HEK293 (cell line): ENCODE results near the gene SPATA25.

Source experiments
- CTCF ChIA-PET: fragments of 350-600 bp; formaldehyde crosslinking; extraction: SDS; loops from one replicate; lab custom pipeline; 2021; ENCODE audit warnings: antibody characterized with exemption; lab: Yijun Ruan, JAX
- POLR2A ChIA-PET: fragments of 300-600 bp; formaldehyde crosslinking; extraction: SDS; loops from one replicate; lab custom pipeline; 2020; ENCODE audit warnings: antibody characterized with exemption, inconsistent platforms; lab: Yijun Ruan, JAX
- H3K27ac ChIP-seq: fragments of 200-500 bp; sonication (Bioruptor generic); 2 replicates; pipeline ENCODE4 v1.5.1; 2014; ENCODE audit warnings: low read depth, low read length, control low read depth, inconsistent platforms; ENCODE audit errors: extremely low read depth
- H3K36me3 ChIP-seq, 2 experiments: fragments of 200-500 bp in 1 of 2; sonication (Bioruptor generic) in 1 of 2; 1 replicate in 1 of 2; 2 replicates in 1 of 2; pipeline ENCODE4 v1.5.1; 2014 to 2017; ENCODE audit warnings: inconsistent platforms in 2 of 2, low read length in 2 of 2; ENCODE audit not compliant: control insufficient read depth in 2 of 2, insufficient read depth in 1 of 2
- H3K4me1 ChIP-seq: fragments of 200-500 bp; sonication (Bioruptor generic); 2 replicates; pipeline ENCODE4 v1.5.1; 2014; ENCODE audit warnings: mild to moderate bottlenecking, low read length, inconsistent platforms; ENCODE audit not compliant: control insufficient read depth, insufficient read depth
- H3K4me3 ChIP-seq: 2 replicates; pipeline ENCODE4 v1.5.1; 2011; ENCODE audit warnings: low read depth, mild to moderate bottlenecking, control low read depth, low read length, moderate library complexity
- H3K9me3 ChIP-seq: fragments of 200-500 bp; sonication (Bioruptor generic); 2 replicates; pipeline ENCODE4 v1.5.1; 2014; ENCODE audit warnings: low read depth, low read length, inconsistent platforms; ENCODE audit not compliant: control insufficient read depth, insufficient read depth
- BCL11B ChIP-seq: fragments of 450-650 bp; formaldehyde crosslinking; IDR thresholded peaks from 2 replicates; pipeline ENCODE4 v1.5.1; 2016; ENCODE audit warnings: low read depth, missing biosample characterization, missing genetic modification characterization
- BCL6B ChIP-seq: fragments of 450-650 bp; formaldehyde crosslinking; IDR thresholded peaks from 2 replicates; pipeline ENCODE4 v1.5.1; 2017; ENCODE audit warnings: missing biosample characterization, missing genetic modification characterization
- GLIS1 ChIP-seq: fragments of 450-650 bp; formaldehyde crosslinking; IDR thresholded peaks from 2 replicates; pipeline ENCODE4 v1.5.1; 2016; ENCODE audit warnings: missing biosample characterization, missing genetic modification characterization
- HOXA7 ChIP-seq: sonication (generic); formaldehyde crosslinking; IDR thresholded peaks from 2 replicates; pipeline ENCODE4 v1.8.1; 2022; ENCODE audit warnings: missing genetic modification reagents, borderline replicate concordance
- MYNN ChIP-seq: fragments of 450-650 bp; formaldehyde crosslinking; IDR thresholded peaks from 2 replicates; pipeline ENCODE4 v1.5.1; 2016; ENCODE audit warnings: missing biosample characterization, missing genetic modification characterization, borderline replicate concordance
- PRDM2 ChIP-seq: fragments of 450-650 bp; formaldehyde crosslinking; IDR thresholded peaks from 2 replicates; pipeline ENCODE4 v1.5.1; 2016; ENCODE audit warnings: missing biosample characterization, missing genetic modification characterization, borderline replicate concordance
- ZBTB21 ChIP-seq: fragments of 450-650 bp; formaldehyde crosslinking; IDR thresholded peaks from 2 replicates; pipeline ENCODE4 v1.5.1; 2017; ENCODE audit warnings: missing biosample characterization, missing genetic modification characterization
- ZBTB26 ChIP-seq: fragments of 450-650 bp; formaldehyde crosslinking; optimal IDR thresholded peaks from 2 replicates; pipeline ENCODE3; 2016; ENCODE audit warnings: missing biosample characterization, mild to moderate bottlenecking, missing genetic modification characterization
- ZNF121 ChIP-seq: fragments of 450-650 bp; formaldehyde crosslinking; IDR thresholded peaks from 2 replicates; pipeline ENCODE4 v1.5.1; 2016; ENCODE audit warnings: missing biosample characterization, missing genetic modification characterization
- ZNF292 ChIP-seq: fragments of 450-650 bp; formaldehyde crosslinking; IDR thresholded peaks from 2 replicates; pipeline ENCODE4 v1.5.1; 2016; ENCODE audit warnings: low read depth, missing biosample characterization, missing genetic modification characterization, borderline replicate concordance
- ZNF37A ChIP-seq: fragments of 450-650 bp; IDR thresholded peaks from 2 replicates; pipeline ENCODE4 v1.5.1; 2018; ENCODE audit warnings: missing biosample characterization, missing genetic modification characterization
- ZNF433 ChIP-seq: fragments of 450-650 bp; formaldehyde crosslinking; IDR thresholded peaks from 2 replicates; pipeline ENCODE4 v1.5.1; 2016; ENCODE audit warnings: missing biosample characterization, missing genetic modification characterization, low read depth
- ZNF513 ChIP-seq: fragments of 450-650 bp; IDR thresholded peaks from 2 replicates; pipeline ENCODE4 v1.5.1; 2018; ENCODE audit warnings: missing biosample characterization, missing genetic modification characterization
- ZNF521 ChIP-seq: fragments of 450-650 bp; formaldehyde crosslinking; IDR thresholded peaks from 2 replicates; pipeline ENCODE4 v1.5.1; 2017; ENCODE audit warnings: missing biosample characterization, mild to moderate bottlenecking, missing genetic modification characterization
- ZNF561 ChIP-seq: fragments of 450-650 bp; IDR thresholded peaks from 2 replicates; pipeline ENCODE4 v1.5.1; 2018; ENCODE audit warnings: missing biosample characterization, missing genetic modification characterization, borderline replicate concordance
- ZNF621 ChIP-seq: fragments of 450-650 bp; formaldehyde crosslinking; IDR thresholded peaks from 2 replicates; pipeline ENCODE4 v1.5.1; 2017; ENCODE audit warnings: missing biosample characterization, missing genetic modification characterization
- ZNF626 ChIP-seq: fragments of 450-650 bp; sonication (Bioruptor Pico); formaldehyde crosslinking; IDR thresholded peaks from 2 replicates; pipeline ENCODE4 v1.5.1; 2018; ENCODE audit warnings: missing biosample characterization, missing genetic modification characterization, inconsistent platforms
- ZNF660 ChIP-seq: fragments of 450-650 bp; IDR thresholded peaks from 2 replicates; pipeline ENCODE4 v1.5.1; 2018; ENCODE audit warnings: missing biosample characterization, mild to moderate bottlenecking, missing genetic modification characterization
- ZNF76 ChIP-seq: fragments of 450-650 bp; formaldehyde crosslinking; IDR thresholded peaks from 2 replicates; pipeline ENCODE4; 2016; ENCODE audit warnings: low read depth, missing biosample characterization, missing genetic modification characterization, borderline replicate concordance
- ZNF792 ChIP-seq: fragments of 450-650 bp; formaldehyde crosslinking; IDR thresholded peaks from 2 replicates; pipeline ENCODE4 v1.5.1; 2016; ENCODE audit warnings: missing biosample characterization, missing genetic modification characterization
- ZSCAN23 ChIP-seq: fragments of 450-650 bp; formaldehyde crosslinking; IDR thresholded peaks from 2 replicates; pipeline ENCODE4 v1.5.1; 2016; ENCODE audit warnings: missing biosample characterization, missing genetic modification characterization
- ZXDB ChIP-seq: fragments of 450-650 bp; formaldehyde crosslinking; IDR thresholded peaks from 2 replicates; pipeline ENCODE4 v1.5.1; 2016; ENCODE audit warnings: missing biosample characterization, missing genetic modification characterization
- TF ChIP-seq, protein P1 (sequence below): fragments of 450-650 bp; formaldehyde crosslinking; IDR thresholded peaks from 2 replicates; pipeline ENCODE4 v1.5.1; 2016; ENCODE audit warnings: missing biosample characterization, missing genetic modification characterization
- TF ChIP-seq, protein P2 (sequence below): fragments of 450-650 bp; formaldehyde crosslinking; IDR thresholded peaks from 2 replicates; pipeline ENCODE4 v1.5.1; 2016; ENCODE audit warnings: missing biosample characterization, missing genetic modification characterization

The SPATA25 gene

DNA sequence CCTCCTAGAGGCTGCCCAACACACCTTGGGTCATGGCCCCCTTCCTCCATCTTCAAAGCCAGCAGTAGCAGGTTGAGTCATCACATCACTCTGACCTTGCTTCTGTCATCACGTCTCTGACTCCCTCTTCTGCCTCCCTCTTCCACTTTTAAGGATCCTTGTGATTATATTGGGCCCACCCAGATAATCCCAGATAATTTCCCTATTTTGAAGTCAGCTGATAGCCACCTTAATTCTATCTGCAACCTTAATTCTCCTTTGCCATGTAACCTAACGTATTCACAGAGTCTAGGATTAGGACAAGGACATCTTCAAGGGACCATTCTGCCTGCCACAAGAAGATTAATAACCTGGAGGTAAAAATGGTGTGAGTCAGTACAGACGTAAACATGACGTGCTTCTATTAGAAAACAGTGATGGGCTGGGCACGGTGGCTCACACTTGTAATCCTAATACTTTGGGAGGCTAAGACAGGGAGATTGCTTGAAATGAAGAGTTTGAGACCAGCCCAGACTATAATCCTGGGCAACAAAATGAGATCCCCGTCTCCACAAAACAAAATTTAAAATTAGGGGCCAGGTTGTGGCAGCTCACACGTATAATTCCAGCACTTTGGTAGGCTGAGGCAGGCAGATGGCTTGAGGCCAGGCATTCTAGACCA lies 26.7 kb downstream of the SPATA25 start:
- POLR2A ChIA-PET: interaction anchor here (0.6 to 1.4 kb wide), 5 partner anchors 17 to 75 kb away, joined by 3 to 4 read pairs (median 3); no protein-coding TSS in a partner anchor
- H3K4me3 ChIP-seq: no peak overlapping the region
- CTCF ChIA-PET: interaction anchor here (0.6 to 1.4 kb wide), 2 partner anchors 62 to 149 kb away, joined by 5 to 9 read pairs; no protein-coding TSS in a partner anchor
- H3K9me3 ChIP-seq: no peaks in the 10 kb centered on the region
- no peak overlapping the region; the same call in 1 of the 2 replicates for H3K27ac ChIP-seq
- peaks cover 5% of the 10 kb centered on the region for H3K4me1 ChIP-seq
- H3K36me3 ChIP-seq: no peaks in the 10 kb centered on the region
- TF ChIP-seq ZNF621 (tag by site-specific recombination) (no peak), HOXA7 (CRISPR knock-in tag) (no peak), GLIS1 (no peak), ZBTB21 (tag by site-specific recombination) (peak; percentile 81), BCL11B (tag by site-specific recombination) (no peak), ZNF513 (tag by site-specific recombination) (no peak), ZNF626 (no peak), ZNF76 (tag by site-specific recombination) (no peak), PRDM2 (no peak), ZXDB (tag by site-specific recombination) (no peak), BCL6B (tag by site-specific recombination) (no peak), MYNN (tag by site-specific recombination) (no peak), ZNF292 (tag by site-specific recombination) (no peak), ZNF121 (tag by site-specific recombination) (no peak), ZSCAN23 (tag by site-specific recombination) (no peak), ZNF433 (tag by site-specific recombination) (no peak), ZNF660 (tag by site-specific recombination) (no peak), ZNF792 (no peak), ZNF37A (tag by site-specific recombination) (no peak), ZNF561 (tag by site-specific recombination) (no peak), ZNF521 (tag by site-specific recombination) (no peak), ZBTB26 (tag by site-specific recombination) (no peak)
- TF ChIP-seq, protein P1, sequence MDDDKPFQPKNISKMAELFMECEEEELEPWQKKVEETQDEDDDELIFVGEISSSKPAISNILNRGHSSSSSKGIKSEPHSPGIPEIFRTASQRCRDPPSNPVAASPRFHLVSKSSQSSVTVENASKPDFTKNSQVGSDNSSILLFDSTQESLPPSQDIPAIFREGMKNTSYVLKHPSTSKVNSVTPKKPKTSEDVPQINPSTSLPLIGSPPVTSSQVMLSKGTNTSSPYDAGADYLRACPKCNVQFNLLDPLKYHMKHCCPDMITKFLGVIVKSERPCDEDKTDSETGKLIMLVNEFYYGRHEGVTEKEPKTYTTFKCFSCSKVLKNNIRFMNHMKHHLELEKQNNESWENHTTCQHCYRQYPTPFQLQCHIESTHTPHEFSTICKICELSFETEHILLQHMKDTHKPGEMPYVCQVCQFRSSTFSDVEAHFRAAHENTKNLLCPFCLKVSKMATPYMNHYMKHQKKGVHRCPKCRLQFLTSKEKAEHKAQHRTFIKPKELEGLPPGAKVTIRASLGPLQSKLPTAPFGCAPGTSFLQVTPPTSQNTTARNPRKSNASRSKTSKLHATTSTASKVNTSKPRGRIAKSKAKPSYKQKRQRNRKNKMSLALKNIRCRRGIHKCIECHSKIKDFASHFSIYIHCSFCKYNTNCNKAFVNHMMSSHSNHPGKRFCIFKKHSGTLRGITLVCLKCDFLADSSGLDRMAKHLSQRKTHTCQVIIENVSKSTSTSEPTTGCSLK (tag by site-specific recombination): no peak
- TF ChIP-seq, protein P2, sequence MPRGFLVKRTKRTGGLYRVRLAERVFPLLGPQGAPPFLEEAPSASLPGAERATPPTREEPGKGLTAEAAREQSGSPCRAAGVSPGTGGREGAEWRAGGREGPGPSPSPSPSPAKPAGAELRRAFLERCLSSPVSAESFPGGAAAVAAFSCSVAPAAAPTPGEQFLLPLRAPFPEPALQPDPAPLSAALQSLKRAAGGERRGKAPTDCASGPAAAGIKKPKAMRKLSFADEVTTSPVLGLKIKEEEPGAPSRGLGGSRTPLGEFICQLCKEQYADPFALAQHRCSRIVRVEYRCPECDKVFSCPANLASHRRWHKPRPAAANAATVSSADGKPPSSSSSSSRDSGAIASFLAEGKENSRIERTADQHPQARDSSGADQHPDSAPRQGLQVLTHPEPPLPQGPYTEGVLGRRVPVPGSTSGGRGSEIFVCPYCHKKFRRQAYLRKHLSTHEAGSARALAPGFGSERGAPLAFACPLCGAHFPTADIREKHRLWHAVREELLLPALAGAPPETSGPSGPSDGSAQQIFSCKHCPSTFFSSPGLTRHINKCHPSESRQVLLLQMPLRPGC (tag by site-specific recombination): no peak
